Esophagus squamous epithelium (tissue), 4 donors: ENCODE results near the gene C5orf63.
"Not testable (repeated sequence)": the region's sequence is repeated elsewhere in the genome, so short reads cannot be mapped to it uniquely, and the experiment has no call there.

ENCODE experiments used
- CTCF ChIP-seq, 6 experiments: fragments of 450-650 bp in 4 of 6; fragments of 200-600 bp in 2 of 6; sonication (generic) in 2 of 6; IDR thresholded peaks; one replicate each; pipeline ENCODE4 v1.5.1; 2016 to 2019; ENCODE audit warnings: antibody characterized with exemption in 6 of 6, mild to moderate bottlenecking in 4 of 6, moderate library complexity in 4 of 6
- POLR2A ChIP-seq, 4 donors: fragments of 450-650 bp; IDR thresholded peaks; one replicate each; pipeline ENCODE4 v1.6.1; 2017; ENCODE audit warnings: antibody characterized with exemption in 4 of 4, mild to moderate bottlenecking in 4 of 4, moderate library complexity in 3 of 4

- not testable (repeated sequence) for TF ChIP-seq POLR2A, CTCF (IDR thresholded peaks at IDR 0.05)
These were observed 35.4 kb upstream of the C5orf63 start for GRCh38 chr5:127108624-127109260.
